ENCODE results near the gene H2AZ2. TPM values are rescaled to one million over a fixed set of nuclear protein-coding genes. Genes with fewer than 3 reads are reported as not detected.

Gene H2AZ2
- 92.3 TPM for total RNA-seq
- long read RNA-seq, transcript H2AFV-202 (5 exons, 752 nt), result major isoform, 12 of 22 reads
- long read RNA-seq, partial matches to known transcripts, result 0 of 22 reads
- long read RNA-seq, other reads (novel, unspliced or antisense), result 7 of 22 reads

DNA sequence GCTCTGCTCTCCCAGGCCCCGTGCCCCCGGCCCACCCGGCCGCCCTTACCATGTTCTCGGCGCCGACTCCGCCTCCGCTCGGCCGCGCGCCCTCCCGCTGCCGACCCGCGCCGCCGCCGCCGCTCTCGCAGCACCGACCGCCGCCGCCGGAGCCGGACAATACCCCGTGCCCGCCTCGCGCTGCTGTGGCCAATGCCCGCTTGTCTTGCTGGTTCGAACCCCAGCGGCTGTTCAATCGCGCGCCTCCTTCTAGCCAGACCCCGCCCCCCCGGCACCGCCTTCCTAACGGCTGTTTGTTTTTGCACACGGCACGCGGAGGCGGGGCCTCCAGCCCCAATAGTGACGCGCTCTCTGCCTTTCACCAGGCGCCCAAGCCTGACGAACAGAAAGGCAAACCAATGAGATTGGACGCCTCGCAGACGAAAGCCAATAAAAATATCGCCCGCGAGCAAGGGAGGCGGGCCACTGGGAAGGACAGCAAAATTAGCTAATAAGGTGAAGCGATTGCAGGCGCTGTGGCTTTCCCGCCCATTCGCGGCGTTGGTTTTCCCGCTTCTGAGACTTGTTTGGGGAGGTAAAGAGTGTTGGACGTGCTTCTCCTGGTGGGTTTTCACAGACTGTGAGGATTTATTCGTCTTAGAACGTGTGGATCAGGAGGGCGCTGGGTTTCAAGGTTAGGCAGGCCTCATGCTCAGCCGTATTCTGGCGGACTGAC lies at the start of gene H2AZ2:
Gene H2AZ2 (minus strand): TSS at position 168 of the 715 bp plus-strand sequence. CDS start 116 bp downstream, at position 52.
- DNase-seq (ENCODE audit: low spot score), result peak; percentile 100

DNA sequence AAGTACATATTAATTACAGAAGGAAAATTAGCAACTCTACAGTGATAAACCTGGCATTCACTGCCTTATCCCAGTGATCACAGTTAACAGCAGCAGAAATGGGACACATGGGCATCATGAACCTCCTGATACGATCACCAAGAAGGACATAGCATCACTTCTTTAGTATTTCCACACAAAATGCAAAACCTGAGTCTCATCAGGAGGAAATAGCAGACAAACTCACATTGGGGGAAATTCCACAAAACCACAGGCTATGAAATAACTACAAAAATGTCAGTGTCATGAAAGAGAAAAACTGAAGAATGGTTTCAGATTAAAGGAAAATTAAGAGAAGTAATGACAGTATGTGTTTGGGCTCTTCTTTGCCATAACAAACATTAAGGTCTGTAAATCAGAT lies 49.4 kb upstream of the H2AZ2 start:
- DNase-seq (ENCODE audit: low spot score), result no peak

DNA sequence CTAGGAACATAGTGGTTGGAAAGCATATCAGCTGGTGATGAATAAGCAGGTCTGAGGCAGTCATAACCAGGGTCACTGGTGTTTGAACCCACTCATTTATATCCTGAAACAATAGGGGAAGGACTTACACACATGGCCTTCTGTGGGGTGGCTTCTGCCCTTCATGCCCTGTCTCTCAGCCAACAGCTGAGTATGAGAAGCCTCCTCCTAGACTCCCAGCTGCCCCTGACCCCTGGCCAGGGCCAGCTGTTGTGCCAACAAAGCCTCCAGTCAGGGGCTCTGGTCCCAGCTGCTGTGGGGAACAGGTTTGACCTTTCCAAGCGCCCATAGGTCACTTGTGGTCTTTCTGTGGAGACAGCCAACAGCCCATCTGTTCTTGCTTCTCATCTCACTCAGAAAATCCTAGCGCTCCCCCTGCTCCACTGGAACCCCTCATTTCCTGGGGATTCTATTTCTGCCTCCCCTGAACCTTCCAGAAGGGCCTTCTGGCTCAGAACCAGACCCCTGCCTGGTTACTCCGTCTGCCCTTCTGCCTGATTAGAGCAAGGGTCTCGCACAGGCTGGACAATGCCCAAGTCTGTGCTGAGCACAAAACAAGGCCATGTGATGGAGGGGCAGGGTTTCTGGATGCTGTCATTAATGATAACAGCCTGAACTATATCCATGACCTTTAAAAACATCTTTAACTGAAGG lies 47.1 kb upstream of the H2AZ2 start:
- DNase-seq (ENCODE audit: low spot score), result no peak

DNA sequence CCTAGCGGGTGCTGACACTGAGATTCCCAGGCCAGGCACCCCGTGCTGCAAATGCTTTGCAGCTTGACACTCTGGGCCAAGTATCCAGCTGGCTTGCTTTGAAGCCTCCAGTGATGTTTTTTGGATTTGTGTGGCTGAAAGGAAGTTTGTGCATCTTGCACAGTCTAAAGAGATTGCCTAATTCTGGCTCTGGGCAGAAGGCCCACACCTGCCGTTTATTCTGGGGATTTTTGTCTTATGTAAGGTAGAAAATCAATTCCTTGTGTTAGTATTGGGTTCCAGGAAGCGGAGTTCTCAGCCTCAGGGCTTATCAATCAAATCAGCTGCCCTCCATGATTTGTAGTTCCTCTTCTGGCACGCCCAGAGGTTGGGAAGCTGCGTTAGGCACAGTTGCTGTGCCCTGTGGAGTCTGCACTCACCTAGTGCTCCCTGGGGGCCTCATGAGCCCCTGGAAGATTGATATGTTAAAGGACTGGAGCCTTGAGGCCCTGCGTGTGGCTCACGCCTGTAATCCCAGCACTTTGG lies 45.9 kb upstream of the H2AZ2 start:
- no peak for DNase-seq (ENCODE audit: low spot score)

DNA sequence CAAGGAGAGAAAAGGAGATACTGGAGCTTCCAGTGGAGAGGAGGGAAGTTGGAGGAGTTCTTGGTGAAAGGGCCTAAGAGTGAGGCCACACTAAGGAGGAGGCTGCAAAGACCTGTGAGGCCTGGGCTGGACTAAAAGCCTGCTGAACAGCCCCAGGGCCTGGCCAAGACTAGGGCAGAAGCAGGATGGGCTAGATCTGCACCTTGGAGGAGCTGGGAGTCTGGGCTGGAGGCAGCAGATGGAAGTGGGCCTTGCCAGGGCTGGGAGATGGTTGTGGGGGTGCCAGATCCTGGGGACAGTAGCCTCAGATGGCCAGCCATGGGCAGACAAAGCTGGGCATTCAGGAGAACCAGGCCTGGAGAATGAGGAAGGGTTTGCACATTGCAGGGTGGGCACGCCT lies 43.9 kb upstream of the H2AZ2 start:
- DNase-seq (ENCODE audit: low spot score), result no peak

GRCh38 chr7:44891372-44891771 lies 43.5 kb upstream of the H2AZ2 start:
- DNase-seq (ENCODE audit: low spot score), result no peak

DNA sequence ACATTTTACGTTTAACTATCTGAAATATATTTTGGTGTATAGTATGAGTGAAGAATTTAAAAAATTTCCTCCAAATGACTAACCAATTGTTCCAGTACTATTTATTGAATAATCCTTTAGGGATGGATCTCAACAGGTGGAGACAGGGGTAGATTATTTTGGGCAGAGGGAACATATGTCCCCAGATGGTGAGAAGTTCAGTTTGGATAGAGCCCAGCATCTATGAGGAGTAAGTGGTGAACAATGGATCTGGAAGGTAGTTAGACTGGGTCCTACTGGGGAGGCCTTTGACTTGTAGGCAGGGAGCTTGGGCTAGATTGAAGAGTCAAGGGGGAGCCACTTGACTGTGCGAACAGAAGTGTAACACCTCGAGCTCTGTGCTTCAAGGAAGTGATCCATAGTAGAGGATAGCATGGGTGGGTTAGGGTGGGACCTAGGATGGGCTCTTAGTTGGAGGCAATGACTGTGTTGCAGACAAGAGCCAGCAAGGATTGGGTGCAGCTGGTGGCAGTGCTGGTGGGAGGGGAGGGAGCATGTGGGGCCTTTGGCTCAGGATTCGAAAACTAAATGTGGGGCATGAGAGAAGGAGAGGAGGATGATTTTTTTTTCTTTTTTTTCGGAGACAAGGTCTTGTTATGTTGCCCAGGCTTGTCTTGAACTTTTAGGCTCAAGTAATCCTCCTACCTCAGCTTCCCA lies 41.3 kb upstream of the H2AZ2 start:
- no peak for DNase-seq (ENCODE audit: low spot score)

DNA sequence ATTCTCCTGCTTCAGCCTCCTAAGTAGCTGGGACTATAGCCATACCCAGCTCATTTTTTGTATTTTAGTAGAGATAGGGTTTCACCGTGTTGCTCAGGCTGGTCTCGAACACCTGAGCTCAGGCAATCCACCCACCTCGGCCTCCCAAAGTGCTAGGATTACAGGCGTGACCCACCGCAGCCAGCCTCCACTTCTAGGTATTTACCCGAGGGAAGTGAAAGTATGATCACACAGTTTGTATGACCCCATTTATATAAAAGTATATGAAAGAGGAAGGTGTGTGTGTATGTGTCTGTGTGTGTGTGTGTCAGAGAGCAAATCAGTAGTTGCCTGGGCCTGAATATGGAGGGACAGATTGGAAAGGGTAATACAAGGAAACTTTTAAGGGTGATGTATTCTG lies 39.4 kb upstream of the H2AZ2 start:
- DNase-seq (ENCODE audit: low spot score), result no peak

- DNase-seq (ENCODE audit: low spot score), result peak; percentile 99
Observed at GRCh38 chr7:44885394-44886317, 37.8 kb upstream of the H2AZ2 start, which contains the start of gene PURB. PURB (minus strand) TSS chr7:44885530; CDS start chr7:44885348, 182 bp downstream.

GRCh38 chr7:44884621-44885393 lies 36.9 kb upstream of the H2AZ2 start:
- DNase-seq (ENCODE audit: low spot score), result peak; percentile 90

GRCh38 chr7:44883961-44884620 lies 36.2 kb upstream of the H2AZ2 start:
- no peak for DNase-seq (ENCODE audit: low spot score)

- DNase-seq (ENCODE audit: low spot score), result no peak
Observed at GRCh38 chr7:44882899-44883298, 35.0 kb upstream of the H2AZ2 start.

DNA sequence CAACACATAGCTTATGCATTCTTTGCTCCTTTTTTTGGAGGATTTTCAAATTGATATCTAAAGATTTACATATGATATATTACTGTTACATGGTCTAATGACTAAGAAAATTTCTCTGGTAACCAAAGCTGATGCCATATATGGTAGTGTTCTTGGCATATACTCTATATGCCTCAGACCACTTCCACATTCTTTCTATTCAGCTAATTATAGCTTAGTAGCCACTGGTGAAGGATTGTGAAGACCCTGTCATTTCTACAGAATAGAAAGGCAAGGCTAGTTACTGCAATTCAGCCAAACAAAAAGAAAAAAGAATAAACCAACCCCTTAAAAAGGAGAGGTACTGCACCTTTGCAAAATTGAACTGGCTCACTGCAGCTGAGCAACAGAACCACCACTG lies 33.7 kb upstream of the H2AZ2 start:
- no peak for DNase-seq (ENCODE audit: low spot score)

DNA sequence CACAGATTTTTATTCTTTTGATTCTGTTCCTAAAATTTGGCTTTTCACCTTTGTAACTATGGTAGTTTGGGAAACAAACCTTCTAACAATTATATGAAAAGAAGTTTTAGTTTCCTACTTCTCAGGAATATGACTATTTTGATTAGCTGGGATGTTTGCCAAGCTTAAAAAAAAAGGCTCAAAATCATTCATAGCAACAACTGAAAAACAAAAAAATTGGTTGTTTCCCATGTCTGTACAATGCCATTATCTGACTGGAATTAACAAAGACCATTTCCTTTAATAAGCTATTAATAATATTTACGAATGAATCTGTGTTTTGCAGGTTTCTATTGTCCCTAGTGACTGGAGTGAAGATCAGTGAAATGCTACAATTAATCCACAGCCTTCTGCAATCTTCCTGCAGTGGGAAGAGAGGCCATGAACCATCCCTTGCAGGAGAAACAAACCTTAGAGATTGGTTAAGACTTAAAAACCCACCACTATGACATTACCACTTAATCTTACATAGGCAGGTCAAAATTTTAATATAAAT lies 33.2 kb upstream of the H2AZ2 start:
- no peak for DNase-seq (ENCODE audit: low spot score)

- no peak for DNase-seq (ENCODE audit: low spot score)
Observed at GRCh38 chr7:44880317-44881018, 32.6 kb upstream of the H2AZ2 start.

GRCh38 chr7:44876393-44876792 lies 28.5 kb upstream of the H2AZ2 start:
- no peak for DNase-seq (ENCODE audit: low spot score)

GRCh38 chr7:44875241-44875640 lies 27.4 kb upstream of the H2AZ2 start:
- no peak for DNase-seq (ENCODE audit: low spot score)

DNA sequence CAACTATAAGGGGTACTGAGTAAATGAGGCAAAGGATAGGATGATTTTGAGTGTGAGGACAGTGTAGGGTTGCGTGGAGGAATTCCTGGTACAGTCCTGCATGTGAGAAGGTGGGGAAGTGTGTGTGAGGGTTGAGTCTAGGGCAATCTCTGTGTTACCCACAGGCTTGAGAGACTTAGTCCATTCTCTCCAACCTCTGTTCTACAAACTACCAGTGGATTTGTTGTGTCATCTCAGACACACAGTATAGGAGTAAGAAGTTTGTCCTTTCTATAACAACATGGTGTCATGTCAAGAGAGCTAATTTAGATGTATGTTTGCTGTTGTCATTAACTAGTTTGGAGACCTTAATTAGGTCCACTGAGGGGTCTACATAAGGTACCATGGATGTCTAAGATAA lies 24.9 kb upstream of the H2AZ2 start:
- no peak for DNase-seq (ENCODE audit: low spot score)

All from mesenteric fat pad (tissue), 1 donor.